ENCODE data around the gene ARHGEF3.

Gene ARHGEF3

GRCh38 chr3:56829533-56829932, 27.8 kb upstream of the ARHGEF3 start:
- TF ChIP-seq ZFX (IDR thresholded peaks at IDR 0.05), result no peak
- TF ChIP-seq, protein P1, sequence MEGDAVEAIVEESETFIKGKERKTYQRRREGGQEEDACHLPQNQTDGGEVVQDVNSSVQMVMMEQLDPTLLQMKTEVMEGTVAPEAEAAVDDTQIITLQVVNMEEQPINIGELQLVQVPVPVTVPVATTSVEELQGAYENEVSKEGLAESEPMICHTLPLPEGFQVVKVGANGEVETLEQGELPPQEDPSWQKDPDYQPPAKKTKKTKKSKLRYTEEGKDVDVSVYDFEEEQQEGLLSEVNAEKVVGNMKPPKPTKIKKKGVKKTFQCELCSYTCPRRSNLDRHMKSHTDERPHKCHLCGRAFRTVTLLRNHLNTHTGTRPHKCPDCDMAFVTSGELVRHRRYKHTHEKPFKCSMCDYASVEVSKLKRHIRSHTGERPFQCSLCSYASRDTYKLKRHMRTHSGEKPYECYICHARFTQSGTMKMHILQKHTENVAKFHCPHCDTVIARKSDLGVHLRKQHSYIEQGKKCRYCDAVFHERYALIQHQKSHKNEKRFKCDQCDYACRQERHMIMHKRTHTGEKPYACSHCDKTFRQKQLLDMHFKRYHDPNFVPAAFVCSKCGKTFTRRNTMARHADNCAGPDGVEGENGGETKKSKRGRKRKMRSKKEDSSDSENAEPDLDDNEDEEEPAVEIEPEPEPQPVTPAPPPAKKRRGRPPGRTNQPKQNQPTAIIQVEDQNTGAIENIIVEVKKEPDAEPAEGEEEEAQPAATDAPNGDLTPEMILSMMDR (conservative IDR thresholded peaks at IDR 0.05), result no peak
- no peak overlapping the region for H3K27ac ChIP-seq

DNA sequence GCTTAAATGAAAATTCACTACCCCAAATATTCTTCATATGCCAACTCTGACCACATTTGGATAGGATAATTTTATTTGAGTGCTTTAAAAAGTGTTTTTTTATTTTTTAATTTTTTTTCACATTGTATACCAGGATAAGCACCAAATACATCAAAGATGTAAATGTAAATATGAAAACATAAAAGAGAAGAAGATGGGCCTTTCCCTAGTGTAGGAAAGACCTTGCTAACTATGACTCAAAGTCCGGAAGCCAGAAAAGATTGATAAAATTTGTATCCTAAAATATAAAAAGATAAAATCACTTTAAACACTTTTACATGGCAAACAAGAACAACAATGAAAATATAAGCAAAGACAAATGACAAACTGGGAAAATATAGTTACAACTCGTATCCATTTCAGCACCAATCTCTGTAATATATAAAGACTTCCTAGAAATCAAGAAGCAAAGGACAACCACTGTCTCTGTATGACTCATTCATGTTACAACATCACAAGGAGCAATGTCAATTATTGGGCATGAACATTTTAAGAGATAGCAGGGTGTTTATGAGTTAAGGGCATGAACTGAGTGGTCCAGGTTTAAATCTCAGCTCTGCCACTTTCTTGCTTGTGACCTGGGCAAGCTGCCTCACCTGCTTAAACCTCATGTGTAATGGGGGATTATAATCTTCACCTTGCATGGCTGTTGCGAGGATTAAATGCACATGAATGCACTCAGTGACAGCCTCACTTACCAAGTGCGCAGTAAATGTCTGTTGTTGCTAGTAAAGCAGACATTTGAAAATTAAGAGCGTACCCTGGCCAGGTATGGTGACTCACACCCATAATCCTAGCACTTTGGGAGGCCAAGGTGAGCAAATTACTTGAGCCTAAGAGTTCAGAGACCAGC, 25.3 kb upstream of the ARHGEF3 start:
- TF ChIP-seq ZFX (IDR thresholded peaks at IDR 0.05), result no peak
- TF ChIP-seq, protein P1 (conservative IDR thresholded peaks at IDR 0.05), result no peak
- no peak overlapping the region for H3K27ac ChIP-seq

DNA sequence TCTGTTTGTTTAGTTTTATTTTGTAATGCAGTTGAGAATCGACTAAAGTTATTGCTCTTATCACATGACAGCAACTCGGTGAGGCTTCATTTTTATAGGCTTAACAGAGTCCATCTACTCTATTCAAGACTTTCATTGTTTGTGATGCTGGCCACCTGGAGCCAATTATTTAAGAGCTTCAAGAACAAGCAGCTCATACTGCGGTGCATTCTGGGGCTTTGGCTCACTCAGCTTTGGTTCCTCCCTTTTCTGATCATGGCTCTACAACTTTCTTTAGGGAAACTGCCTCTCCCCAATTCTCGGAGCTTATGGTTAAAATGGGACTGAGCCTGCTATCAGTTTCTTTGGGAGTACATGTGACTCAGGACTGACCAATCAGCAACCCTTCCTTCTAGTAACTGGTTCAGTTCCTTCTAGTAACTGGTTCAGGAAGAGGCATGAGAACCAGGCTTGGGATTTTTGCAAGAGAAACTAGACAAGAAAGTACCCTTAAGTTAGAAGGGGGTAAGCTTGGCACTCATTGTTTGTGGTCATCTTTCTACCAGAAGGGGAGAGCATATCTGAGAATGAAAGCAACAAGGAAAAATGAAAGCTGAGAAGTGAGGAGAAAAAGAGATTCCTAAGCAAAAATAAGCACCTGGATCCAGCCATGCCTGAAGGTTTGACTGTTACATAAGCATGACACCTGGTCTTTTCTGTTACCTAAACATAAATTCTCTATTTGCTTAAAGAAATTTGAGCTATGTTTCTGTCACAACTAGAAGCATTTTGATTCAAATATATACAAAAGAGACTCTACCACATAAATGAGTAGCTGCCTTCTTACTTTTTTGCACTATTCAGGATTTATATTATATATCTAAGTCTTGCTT, 24.1 kb upstream of the ARHGEF3 start:
- TF ChIP-seq, protein P1 (conservative IDR thresholded peaks at IDR 0.05), result no peak
- TF ChIP-seq ZFX (IDR thresholded peaks at IDR 0.05), result no peak
- H3K27ac ChIP-seq, result no peak overlapping the region

DNA sequence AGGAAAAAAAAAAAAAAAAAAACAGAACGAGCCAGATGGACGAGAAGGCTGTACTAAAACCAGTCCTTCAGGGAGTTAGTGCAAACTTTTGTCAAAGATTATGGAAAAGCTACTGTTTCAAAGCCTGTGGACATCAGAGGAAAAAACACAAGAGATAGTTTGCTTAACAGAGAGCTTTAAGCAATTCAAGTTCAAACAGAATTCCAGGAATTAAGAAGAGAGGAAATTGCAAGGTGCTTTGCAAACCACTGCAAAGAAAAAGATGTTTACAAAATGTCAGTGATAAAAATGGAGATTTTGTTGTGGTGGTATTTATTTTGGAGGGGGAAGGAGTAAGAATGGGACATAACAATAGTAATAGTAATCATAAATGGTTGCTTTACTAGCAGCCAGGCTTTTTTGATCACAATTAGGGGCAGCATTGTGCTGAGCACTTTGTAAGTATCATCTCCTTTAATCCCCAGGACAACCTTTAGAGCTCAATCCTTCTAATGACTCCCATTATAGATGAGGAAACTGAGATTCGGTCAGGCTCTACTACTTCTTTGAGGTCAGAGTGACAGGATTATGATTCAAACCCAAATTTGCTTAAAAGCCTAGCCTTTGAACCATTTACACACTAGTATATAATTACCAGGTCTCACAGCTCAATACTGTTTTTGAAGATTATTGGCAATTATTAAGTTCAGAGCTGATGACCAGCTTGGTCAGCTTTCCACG, 22.4 kb upstream of the ARHGEF3 start:
- no peak for TF ChIP-seq ZFX (IDR thresholded peaks at IDR 0.05)
- TF ChIP-seq, protein P1 (conservative IDR thresholded peaks at IDR 0.05), result no peak
- H3K27ac ChIP-seq, result no peak overlapping the region

GRCh38 chr3:56823421-56823926, 21.7 kb upstream of the ARHGEF3 start:
- TF ChIP-seq, protein P1 (conservative IDR thresholded peaks at IDR 0.05), result no peak
- H3K27ac ChIP-seq, result no peak overlapping the region

GRCh38 chr3:56822501-56822900, 20.8 kb upstream of the ARHGEF3 start:
- H3K27ac ChIP-seq, result no peak overlapping the region
- TF ChIP-seq, protein P1 (conservative IDR thresholded peaks at IDR 0.05), result no peak
